HL-60 (cell line): ENCODE data around the gene KAT8.
A peak's percentile ranks its signal among the peaks of the same experiment; 100 is the strongest.
"Not testable (repeated sequence)": the region's sequence is repeated elsewhere in the genome, so short reads cannot be mapped to it uniquely, and the experiment has no call there.

Source experiments
- DNase-seq, 2 experiments: peaks; one replicate each; pipeline ENCODE4 v3.0.0-alpha.2; 2010 to 2020; ENCODE audit warnings: low read depth in 1 of 2, low spot score in 1 of 2
- H3K27ac ChIP-seq: fragments of 250-450 bp; sonication (Bioruptor Pico); replicated peaks from 2 replicates; pipeline ENCODE4 v1.5.1; 2020; ENCODE audit warnings: mild to moderate bottlenecking, moderate library complexity
- H3K27me3 ChIP-seq: fragments of 250-450 bp; sonication (Bioruptor Pico); 2 replicates; pipeline ENCODE4 v1.5.1; 2021; ENCODE audit warnings: mild to moderate bottlenecking, moderate library complexity; ENCODE audit not compliant: insufficient read depth, poor library complexity, severe bottlenecking
- H3K4me3 ChIP-seq: replicated peaks from 2 replicates; pipeline ENCODE4 v1.5.1; 2011; ENCODE audit warnings: mild to moderate bottlenecking, control low read depth, low read length; ENCODE audit not compliant: insufficient read depth
- CTCF ChIP-seq: IDR thresholded peaks from one replicate; pipeline ENCODE4 v1.5.1; 2011; ENCODE audit warnings: low read length, control low read depth, inconsistent platforms; ENCODE audit not compliant: insufficient read depth
- GABPA ChIP-seq: IDR thresholded peaks from 2 replicates; pipeline ENCODE4 v1.6.1; 2012; ENCODE audit warnings: low read depth
- POLR2AphosphoS5 ChIP-seq: IDR thresholded peaks from 2 replicates; pipeline ENCODE4 v1.6.1; 2012; ENCODE audit warnings: low read depth
- REST ChIP-seq: IDR thresholded peaks from 2 replicates; pipeline ENCODE4 v1.6.1; 2012; ENCODE audit warnings: low read depth; ENCODE audit not compliant: insufficient replicate concordance
- SPI1 ChIP-seq: IDR thresholded peaks from 2 replicates; pipeline ENCODE4 v1.6.1; 2012; ENCODE audit warnings: low read depth, mild to moderate bottlenecking, borderline replicate concordance

KAT8 gene

GRCh38 chr16:31094088-31094423 lies 23.4 kb upstream of the KAT8 start:
- no peak for DNase-seq
- no peak for TF ChIP-seq GABPA
- TF ChIP-seq SPI1: no peak
- TF ChIP-seq POLR2AphosphoS5: no peak
- no peak for TF ChIP-seq CTCF
- TF ChIP-seq REST: no peak
- Histone ChIP-seq H3K4me3 (peak overlapping the region; percentile 79), H3K27me3 (no peaks in the 10 kb centered on the region), H3K27ac (peak overlapping the region; percentile 68)

- TF ChIP-seq GABPA (no peak), CTCF (no peak), POLR2AphosphoS5 (no peak), REST (no peak), SPI1 (no peak)
- Histone ChIP-seq H3K4me3 (peak within 1 kb of the TSS; percentile 79), H3K27me3 (no peaks in the 10 kb centered on the region), H3K27ac (peak within 1 kb of the TSS; percentile 68)
- peak; percentile 97 to 98 for DNase-seq
Measured at GRCh38 chr16:31094424-31095120, 22.9 kb upstream of the KAT8 start, which contains the start of gene VKORC1. Gene VKORC1 (minus strand): TSS chr16:31094797. CDS start chr16:31094729, 68 bp downstream.

GRCh38 chr16:31099860-31100638 lies 17.4 kb upstream of the KAT8 start:
- Histone ChIP-seq H3K4me3 (no peak overlapping the region), H3K27me3 (no peaks in the 10 kb centered on the region), H3K27ac (no peak overlapping the region)
- TF ChIP-seq REST (no peak), SPI1 (no peak), POLR2AphosphoS5 (no peak), CTCF (no peak)
- no peak for DNase-seq

- H3K27me3 ChIP-seq, DNase-seq, H3K4me3 ChIP-seq, H3K27ac ChIP-seq: not testable (repeated sequence)
Measured at GRCh38 chr16:31100876-31101641, 16.4 kb upstream of the KAT8 start.
